Spleen (tissue), 11 donors: ENCODE measurements around the gene RGS16. TPM values are rescaled to one million over a fixed set of nuclear protein-coding genes. Genes with fewer than 3 reads are reported as not detected.

Experiments used
- DNase-seq: peaks from one replicate; pipeline ENCODE4 v3.0.0-alpha.2; 2020
- H3K27ac ChIP-seq, 8 donors: fragments of 200-600 bp; sonication (generic) in 7 of 8; 1 replicate in 4 of 8; 2 replicates in 4 of 8; pipeline versions ENCODE4 v1.5.0 to v1.8.0; 2016 to 2021; ENCODE audit warnings: inconsistent platforms in 4 of 8, mild to moderate bottlenecking in 4 of 8, moderate library complexity in 1 of 8
- H3K27me3 ChIP-seq, 7 donors: fragments of 200-600 bp; sonication (generic) in 6 of 7; replicated peaks in 1 of 7; 1 replicate in 4 of 7; 2 replicates in 3 of 7; pipeline versions ENCODE4 v1.5.0 to v1.8.0; 2016 to 2021; ENCODE audit warnings: inconsistent platforms in 3 of 7, mild to moderate bottlenecking in 1 of 7
- H3K36me3 ChIP-seq, 6 donors: fragments of 200-600 bp; sonication (generic) in 5 of 6; 1 replicate in 4 of 6; 2 replicates in 2 of 6; pipeline versions ENCODE4 v1.5.0 to v1.8.0; 2016 to 2021; ENCODE audit warnings: inconsistent platforms in 2 of 6
- H3K4me1 ChIP-seq, 6 donors: fragments of 200-600 bp; sonication (generic) in 5 of 6; 1 replicate in 3 of 6; 2 replicates in 3 of 6; pipeline versions ENCODE4 v1.5.0 to v1.8.0; 2016 to 2021; ENCODE audit warnings: inconsistent platforms in 3 of 6
- H3K4me3 ChIP-seq, 8 donors: fragments of 200-600 bp; sonication (generic) in 7 of 8; 1 replicate in 4 of 8; 2 replicates in 4 of 8; pipeline versions ENCODE4 v1.5.0 to v1.8.0; 2016 to 2021; ENCODE audit warnings: inconsistent platforms in 4 of 8, mild to moderate bottlenecking in 4 of 8, moderate library complexity in 2 of 8
- H3K9me3 ChIP-seq, 8 donors: fragments of 200-600 bp; sonication (generic) in 7 of 8; 1 replicate in 4 of 8; 2 replicates in 4 of 8; pipeline versions ENCODE4 v1.5.0 to v1.8.0; 2016 to 2021; ENCODE audit warnings: inconsistent platforms in 4 of 8
- POLR2A ChIP-seq, 3 donors: fragments of 450-650 bp; IDR thresholded peaks; one replicate each; pipeline ENCODE4 v1.5.1; 2017; ENCODE audit warnings: antibody characterized with exemption in 3 of 3, mild to moderate bottlenecking in 1 of 3
- POLR2AphosphoS5 ChIP-seq, 3 donors: sonication (generic); formaldehyde crosslinking; IDR thresholded peaks; one replicate each; pipeline ENCODE4 v1.5.1; 2017; ENCODE audit warnings: antibody characterized with exemption in 3 of 3
- WGBS, 5 donors: extraction: QIAGEN DNeasy Blood & Tissue Kit in 3 of 5; methylation state at CpG; one replicate each; pipeline versions ENCODE4 v1.1.5 to v1.1.7; 2013 to 2018; 5-methylcytosine and 5-hydroxymethylcytosine counted together
- intact Hi-C: fragments of 100-400 bp; cut with DNase I; formaldehyde crosslinking; loops from one replicate; pipeline ENCODE4 v1.15.0; 2023; ENCODE audit warnings: low total_unique reads
- polyA plus RNA-seq, 3 donors: library from polyadenylated mRNA; stranded (reverse); fragments of 200-250 nt; gene quantifications; one replicate each; pipeline ENCODE4 v1.2.1, GENCODE V29; 2013
- total RNA-seq, 7 donors: library from RNA; depleted of rRNA in 3 of 7; stranded (reverse); fragments of >200 nt in 3 of 7; fragmentation: NEBNext Ultra II Directional in 4 of 7; extraction: Animal tissue kit (Norgen Biotek cat#: 25700) in 4 of 7; gene quantifications; one replicate each; pipeline versions ENCODE4 v1.1.0 to v1.2.1, GENCODE V29; 2016 to 2021
- TF ChIP-seq, protein P1 (sequence below), 11 experiments: fragments of 200-600 bp in 7 of 11; fragments of 450-650 bp in 4 of 11; sonication (generic) in 4 of 11; IDR thresholded peaks in 8 of 11; conservative IDR thresholded peaks in 3 of 11; 1 replicate in 7 of 11; 2 replicates in 4 of 11; pipeline versions ENCODE4 v1.4.0 to v1.8.0; 2016 to 2021; ENCODE audit warnings: antibody characterized with exemption in 11 of 11, inconsistent platforms in 4 of 11, mild to moderate bottlenecking in 1 of 11
- donor health status: healthy with polysubstance abuse.
- donor health status: DM: no; HTN: no; CAD: no; lungs with moderate emphysema.
- donor health status: DM: no; HTN: no; CAD: no.
- donor health status: Bipolar disorder and iron deficiency.
- donor health status: healthy.
- donor health status: DM: no; HTN: no; CAD: no.
- donor health status: DM: yes; HTN: yes; CAD: no.

RGS16 gene
- total and polyA plus RNA-seq, 10 donors, result 2.6 to 24.2 (median 4.3) TPM

- Histone ChIP-seq H3K9me3 (no peaks in the 10 kb centered on the region), H3K4me1 (no peaks in the 10 kb centered on the region), H3K4me3 (no peak overlapping the region), H3K27me3 (no peaks in the 10 kb centered on the region), H3K27ac (no peak overlapping the region), H3K36me3 (no peaks in the 10 kb centered on the region)
- 88 to 93% (median 92%) methylated on average over 4 of the region's 4 CpGs for WGBS, 5 donors
- TF ChIP-seq POLR2AphosphoS5 (IDR thresholded peaks at IDR 0.05), result no peak
- TF ChIP-seq, protein P1, sequence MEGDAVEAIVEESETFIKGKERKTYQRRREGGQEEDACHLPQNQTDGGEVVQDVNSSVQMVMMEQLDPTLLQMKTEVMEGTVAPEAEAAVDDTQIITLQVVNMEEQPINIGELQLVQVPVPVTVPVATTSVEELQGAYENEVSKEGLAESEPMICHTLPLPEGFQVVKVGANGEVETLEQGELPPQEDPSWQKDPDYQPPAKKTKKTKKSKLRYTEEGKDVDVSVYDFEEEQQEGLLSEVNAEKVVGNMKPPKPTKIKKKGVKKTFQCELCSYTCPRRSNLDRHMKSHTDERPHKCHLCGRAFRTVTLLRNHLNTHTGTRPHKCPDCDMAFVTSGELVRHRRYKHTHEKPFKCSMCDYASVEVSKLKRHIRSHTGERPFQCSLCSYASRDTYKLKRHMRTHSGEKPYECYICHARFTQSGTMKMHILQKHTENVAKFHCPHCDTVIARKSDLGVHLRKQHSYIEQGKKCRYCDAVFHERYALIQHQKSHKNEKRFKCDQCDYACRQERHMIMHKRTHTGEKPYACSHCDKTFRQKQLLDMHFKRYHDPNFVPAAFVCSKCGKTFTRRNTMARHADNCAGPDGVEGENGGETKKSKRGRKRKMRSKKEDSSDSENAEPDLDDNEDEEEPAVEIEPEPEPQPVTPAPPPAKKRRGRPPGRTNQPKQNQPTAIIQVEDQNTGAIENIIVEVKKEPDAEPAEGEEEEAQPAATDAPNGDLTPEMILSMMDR (IDR thresholded peaks at IDR 0.05 in 8 of 11, conservative IDR thresholded peaks at IDR 0.05 in 3 of 11), result no peak
- TF ChIP-seq POLR2A (IDR thresholded peaks at IDR 0.05), result no peak
- DNase-seq, result no peak
- intact Hi-C loops, result no loop called here
Observed at GRCh38 chr1:182563095-182563494, 41.1 kb downstream of the RGS16 start.

GRCh38 chr1:182561456-182561855, 42.7 kb downstream of the RGS16 start:
- intact Hi-C loops, result no loop called here
- 74 to 83% (median 77%) methylated on average over 4 of the region's 4 CpGs for WGBS, 5 donors
- TF ChIP-seq POLR2AphosphoS5 (IDR thresholded peaks at IDR 0.05) (no peak), POLR2A (IDR thresholded peaks at IDR 0.05) (no peak)
- TF ChIP-seq, protein P1 (IDR thresholded peaks at IDR 0.05 in 8 of 11, conservative IDR thresholded peaks at IDR 0.05 in 3 of 11), result no peak
- Histone ChIP-seq H3K27me3 (no peaks in the 10 kb centered on the region), H3K4me1 (no peaks in the 10 kb centered on the region), H3K27ac (no peak overlapping the region), H3K36me3 (no peaks in the 10 kb centered on the region), H3K9me3 (no peaks in the 10 kb centered on the region), H3K4me3 (no peak overlapping the region)
- DNase-seq, result no peak

- Histone ChIP-seq H3K4me1 (no peaks in the 10 kb centered on the region), H3K4me3 (no peak overlapping the region), H3K27me3 (no peaks in the 10 kb centered on the region), H3K36me3 (no peaks in the 10 kb centered on the region), H3K9me3 (no peaks in the 10 kb centered on the region), H3K27ac (no peak overlapping the region)
- intact Hi-C loops, result no loop called here
- WGBS, 5 donors, result 66 to 76% (median 74%) methylated on average over 7 of the region's 7 CpGs
- TF ChIP-seq, protein P1 (IDR thresholded peaks at IDR 0.05 in 8 of 11, conservative IDR thresholded peaks at IDR 0.05 in 3 of 11), result no peak
- no peak for DNase-seq
Observed at GRCh38 chr1:182560392-182560984, 43.7 kb downstream of the RGS16 start.

DNA sequence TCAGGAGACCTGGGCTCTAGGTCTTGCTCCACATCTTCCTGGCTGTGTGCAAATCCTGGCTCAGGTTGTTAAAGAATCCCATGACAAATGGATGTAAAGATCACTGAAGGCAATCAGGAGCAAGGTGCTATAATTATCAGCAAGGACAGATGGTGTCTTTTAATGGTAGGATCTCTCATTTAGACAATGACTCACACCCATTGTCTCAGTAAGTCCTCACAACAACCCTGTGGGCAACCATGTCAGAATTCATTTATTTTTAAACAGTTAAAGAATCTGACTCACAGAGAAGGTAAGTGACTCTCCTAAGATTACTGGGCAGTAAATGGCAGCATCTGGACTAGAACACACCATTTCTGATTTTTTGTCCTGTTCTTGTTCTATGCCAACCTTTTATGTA, 47.9 kb downstream of the RGS16 start:
- Histone ChIP-seq H3K27me3 (no peaks in the 10 kb centered on the region), H3K4me1 (no peaks in the 10 kb centered on the region), H3K27ac (no peak overlapping the region), H3K36me3 (no peaks in the 10 kb centered on the region), H3K4me3 (no peak overlapping the region), H3K9me3 (peaks cover 0 to 19% (median 13%) of the 10 kb centered on the region in 8 donors)
- DNase-seq, result no peak
- TF ChIP-seq POLR2AphosphoS5 (IDR thresholded peaks at IDR 0.05), result no peak
- no peak for TF ChIP-seq POLR2A (IDR thresholded peaks at IDR 0.05)
- TF ChIP-seq, protein P1 (IDR thresholded peaks at IDR 0.05 in 8 of 11, conservative IDR thresholded peaks at IDR 0.05 in 3 of 11), result no peak
- intact Hi-C loops, result no loop called here
